HepG2 (cell line): ENCODE data around the gene GPR137. TPM values are rescaled to one million over a fixed set of nuclear protein-coding genes. Genes with fewer than 3 reads are reported as not detected.
A peak's percentile ranks its signal among the peaks of the same experiment; 100 is the strongest.

Source experiments
- FOSL2 ChIP-seq: sonication (generic); formaldehyde crosslinking; IDR thresholded peaks from 2 replicates; pipeline ENCODE4 v1.4.0; 2020; ENCODE audit warnings: missing genetic modification reagents
- FOXM1 ChIP-seq: sonication (generic); formaldehyde crosslinking; IDR thresholded peaks from 2 replicates; pipeline ENCODE4 v1.5.0; 2020; ENCODE audit warnings: missing genetic modification reagents
- GABPA ChIP-seq, 2 experiments: IDR thresholded peaks; 2 replicates each; pipeline ENCODE4 v1.6.1; 2011 to 2016; ENCODE audit warnings: low read depth in 2 of 2, low read length in 1 of 2, missing biosample characterization in 1 of 2, missing genetic modification characterization in 1 of 2
- KLF6 ChIP-seq: IDR thresholded peaks from 2 replicates; pipeline ENCODE4 v1.8.0; 2016; ENCODE audit warnings: missing biosample characterization, missing genetic modification reagents
- NR3C1 ChIP-seq: sonication (generic); formaldehyde crosslinking; IDR thresholded peaks from 2 replicates; pipeline ENCODE4 v1.4.0; 2020; ENCODE audit warnings: missing genetic modification reagents
- RARG ChIP-seq: sonication (generic); formaldehyde crosslinking; IDR thresholded peaks from 2 replicates; pipeline ENCODE4 v1.4.0; 2020; ENCODE audit warnings: low read depth, mild to moderate bottlenecking, missing genetic modification reagents
- SOX5 ChIP-seq: IDR thresholded peaks from 2 replicates; pipeline ENCODE4 v1.6.1; 2016; ENCODE audit warnings: borderline replicate concordance
- ZBTB7B ChIP-seq: sonication (generic); formaldehyde crosslinking; IDR thresholded peaks from 2 replicates; pipeline ENCODE4 v1.4.0; 2020; ENCODE audit warnings: missing genetic modification reagents
- ZNF20 ChIP-seq: sonication (generic); formaldehyde crosslinking; IDR thresholded peaks from 2 replicates; pipeline ENCODE4 v1.4.0; 2020; ENCODE audit warnings: mild to moderate bottlenecking, moderate library complexity, missing genetic modification reagents
- ZNF33B ChIP-seq: sonication (generic); formaldehyde crosslinking; IDR thresholded peaks from 2 replicates; pipeline ENCODE4 v1.5.1; 2020; ENCODE audit warnings: mild to moderate bottlenecking, missing genetic modification reagents
- ZNF484 ChIP-seq: sonication (generic); formaldehyde crosslinking; IDR thresholded peaks from 2 replicates; pipeline ENCODE4 v1.5.1; 2020; ENCODE audit warnings: mild to moderate bottlenecking, low read depth, missing genetic modification reagents, borderline replicate concordance
- ZNF616 ChIP-seq: sonication (generic); formaldehyde crosslinking; IDR thresholded peaks from 2 replicates; pipeline ENCODE4 v1.5.0; 2020; ENCODE audit warnings: low read depth, mild to moderate bottlenecking, missing genetic modification reagents
- ZNF713 ChIP-seq: sonication (generic); formaldehyde crosslinking; IDR thresholded peaks from 2 replicates; pipeline ENCODE4 v1.4.0; 2020; ENCODE audit warnings: mild to moderate bottlenecking, missing genetic modification reagents
- ZNF773 ChIP-seq: sonication (generic); formaldehyde crosslinking; IDR thresholded peaks from 2 replicates; pipeline ENCODE4 v1.4.0; 2020; ENCODE audit warnings: missing genetic modification reagents, borderline replicate concordance
- polyA plus RNA-seq, 8 experiments: library from polyadenylated mRNA; depleted of rRNA in 3 of 8; stranded (reverse) in 7 of 8; unstranded in 1 of 8; fragments of >200 nt; fragmentation: Illumina TruSeq in 4 of 8; extraction: Trizol in 4 of 8; gene quantifications; 2 replicates each; pipeline versions ENCODE4 v1.2.1 to v1.2.3, GENCODE V29; 2011 to 2016; ENCODE audit warnings: low read depth in 4 of 8, missing spikeins in 1 of 8, mixed read lengths in 1 of 8; ENCODE audit not compliant: insufficient read depth in 1 of 8
- total RNA-seq, 5 experiments: library from RNA; depleted of rRNA; stranded (reverse); fragments of >200 nt; fragmentation: Illumina TruSeq; extraction: Trizol; gene quantifications; 2 replicates each; pipeline ENCODE4 v1.2.3, GENCODE V29; 2016; ENCODE audit warnings: low read depth in 1 of 5
- TF ChIP-seq, protein P1 (sequence below): sonication (generic); formaldehyde crosslinking; IDR thresholded peaks from 2 replicates; pipeline ENCODE4 v1.5.0; 2020; ENCODE audit warnings: missing genetic modification reagents
- TF ChIP-seq, protein P2 (sequence below): sonication (generic); formaldehyde crosslinking; IDR thresholded peaks from 2 replicates; pipeline ENCODE4 v1.8.1; 2023; ENCODE audit warnings: mild to moderate bottlenecking, inconsistent platforms, moderate library complexity, missing genetic modification reagents, borderline replicate concordance
- TF ChIP-seq, protein P3 (sequence below): sonication (generic); formaldehyde crosslinking; IDR thresholded peaks from 2 replicates; pipeline ENCODE4 v1.5.1; 2020; ENCODE audit warnings: missing genetic modification reagents, mild to moderate bottlenecking, borderline replicate concordance
- TF ChIP-seq, protein P4 (sequence below): sonication (generic); formaldehyde crosslinking; IDR thresholded peaks from 2 replicates; pipeline ENCODE4 v1.8.0; 2022; ENCODE audit warnings: missing genetic modification reagents, mild to moderate bottlenecking, inconsistent platforms, borderline replicate concordance
- TF ChIP-seq, protein P5 (sequence below): sonication (generic); formaldehyde crosslinking; conservative IDR thresholded peaks from 2 replicates; pipeline ENCODE4 v1.8.0; 2022; ENCODE audit warnings: low read depth, missing genetic modification reagents
- TF ChIP-seq, protein P6 (sequence below): sonication (generic); formaldehyde crosslinking; IDR thresholded peaks from 2 replicates; pipeline ENCODE4 v1.4.0; 2020; ENCODE audit warnings: mild to moderate bottlenecking, missing genetic modification reagents

The GPR137 gene
- total and polyA plus RNA-seq, 2 of the 13 experiments (the other 11 are each of a cell fraction or from before 2014, with no cell fraction given): 8.5 to 13.2 TPM

DNA sequence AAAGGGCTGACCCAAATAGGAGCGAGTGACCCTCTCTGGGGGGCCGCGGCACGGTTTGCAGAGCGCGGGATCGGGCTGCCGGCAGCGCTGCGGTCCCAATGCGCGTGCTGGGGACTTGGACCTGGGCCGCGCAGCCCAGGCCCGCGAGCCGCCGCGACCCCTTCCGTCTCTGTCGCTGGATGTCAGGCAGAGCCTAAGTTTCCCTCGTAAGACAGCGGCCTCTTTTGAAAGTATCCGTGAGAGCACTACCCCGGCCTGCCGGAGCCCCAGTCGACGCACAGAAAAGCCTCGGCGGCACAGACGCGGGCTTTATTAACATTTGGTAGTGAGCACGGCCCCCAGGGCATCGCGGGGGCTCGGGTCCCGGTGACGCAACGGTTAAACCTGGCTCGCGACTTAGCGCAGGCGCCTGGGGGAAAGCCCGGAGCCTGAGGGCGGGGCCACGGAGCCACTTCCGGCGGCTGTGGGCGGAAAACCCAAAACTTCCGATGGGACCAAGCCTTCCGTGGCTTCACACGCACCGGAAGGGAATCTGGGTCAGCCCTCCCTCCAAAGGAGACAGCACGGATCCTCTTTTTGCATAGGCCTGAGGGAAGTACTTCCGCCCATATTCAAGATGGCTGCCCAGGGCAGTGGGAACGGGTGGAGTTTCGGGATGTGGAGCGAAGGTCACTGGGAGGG is 16.0 kb upstream of the GPR137 start (continued):
- TF ChIP-seq, protein P1, sequence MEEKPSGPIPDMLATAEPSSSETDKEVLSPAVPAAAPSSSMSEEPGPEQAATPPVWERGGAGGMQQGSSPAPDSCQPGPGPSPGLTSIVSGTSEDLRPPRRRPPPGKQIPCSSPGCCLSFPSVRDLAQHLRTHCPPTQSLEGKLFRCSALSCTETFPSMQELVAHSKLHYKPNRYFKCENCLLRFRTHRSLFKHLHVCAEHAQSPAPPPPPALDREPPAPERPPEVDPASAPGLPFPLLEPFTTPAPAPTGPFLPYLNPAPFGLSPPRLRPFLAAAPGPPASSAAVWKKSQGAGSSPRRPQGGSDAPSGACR (CRISPR knock-in tag): peak; percentile 49
- peak; percentile 53; the same call in 1 of the 2 replicates for TF ChIP-seq FOSL2 (CRISPR knock-in tag)
- TF ChIP-seq, protein P2, sequence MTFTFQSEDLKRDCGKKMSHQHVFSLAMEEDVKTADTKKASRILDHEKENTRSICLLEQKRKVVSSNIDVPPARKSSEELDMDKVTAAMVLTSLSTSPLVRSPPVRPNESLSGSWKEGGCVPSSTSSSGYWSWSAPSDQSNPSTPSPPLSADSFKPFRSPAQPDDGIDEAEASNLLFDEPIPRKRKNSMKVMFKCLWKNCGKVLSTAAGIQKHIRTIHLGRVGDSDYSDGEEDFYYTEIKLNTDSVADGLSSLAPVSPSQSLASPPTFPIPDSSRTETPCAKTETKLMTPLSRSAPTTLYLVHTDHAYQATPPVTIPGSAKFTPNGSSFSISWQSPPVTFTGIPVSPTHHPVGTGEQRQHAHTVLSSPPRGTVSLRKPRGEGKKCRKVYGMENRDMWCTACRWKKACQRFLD: no peak
- no peak for TF ChIP-seq ZNF20 (CRISPR knock-in tag)
- TF ChIP-seq NR3C1 (CRISPR knock-in tag): no peak
- TF ChIP-seq, protein P3, sequence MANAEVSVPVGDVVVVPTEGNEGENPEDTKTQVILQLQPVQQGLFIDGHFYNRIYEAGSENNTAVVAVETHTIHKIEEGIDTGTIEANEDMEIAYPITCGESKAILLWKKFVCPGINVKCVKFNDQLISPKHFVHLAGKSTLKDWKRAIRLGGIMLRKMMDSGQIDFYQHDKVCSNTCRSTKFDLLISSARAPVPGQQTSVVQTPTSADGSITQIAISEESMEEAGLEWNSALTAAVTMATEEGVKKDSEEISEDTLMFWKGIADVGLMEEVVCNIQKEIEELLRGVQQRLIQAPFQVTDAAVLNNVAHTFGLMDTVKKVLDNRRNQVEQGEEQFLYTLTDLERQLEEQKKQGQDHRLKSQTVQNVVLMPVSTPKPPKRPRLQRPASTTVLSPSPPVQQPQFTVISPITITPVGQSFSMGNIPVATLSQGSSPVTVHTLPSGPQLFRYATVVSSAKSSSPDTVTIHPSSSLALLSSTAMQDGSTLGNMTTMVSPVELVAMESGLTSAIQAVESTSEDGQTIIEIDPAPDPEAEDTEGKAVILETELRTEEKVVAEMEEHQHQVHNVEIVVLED (CRISPR knock-in tag): peak; percentile 90
- TF ChIP-seq, protein P4, sequence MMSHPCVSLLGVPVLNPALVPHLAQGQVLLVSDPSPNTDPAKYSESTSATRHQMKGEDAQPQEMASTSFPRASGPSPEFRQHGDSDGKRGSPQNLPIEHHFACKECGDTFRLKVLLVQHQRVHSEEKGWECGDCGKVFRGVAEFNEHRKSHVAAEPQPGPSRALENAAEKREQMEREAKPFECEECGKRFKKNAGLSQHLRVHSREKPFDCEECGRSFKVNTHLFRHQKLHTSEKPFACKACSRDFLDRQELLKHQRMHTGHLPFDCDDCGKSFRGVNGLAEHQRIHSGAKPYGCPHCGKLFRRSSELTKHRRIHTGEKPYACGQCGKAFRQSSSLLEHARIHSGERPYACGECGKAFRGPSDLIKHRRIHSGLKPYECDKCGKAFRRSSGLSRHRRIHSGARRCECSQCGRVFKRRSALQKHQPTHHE (CRISPR knock-in tag): peak; percentile 23; the same call in 1 of the 2 replicates
- TF ChIP-seq, protein P5, sequence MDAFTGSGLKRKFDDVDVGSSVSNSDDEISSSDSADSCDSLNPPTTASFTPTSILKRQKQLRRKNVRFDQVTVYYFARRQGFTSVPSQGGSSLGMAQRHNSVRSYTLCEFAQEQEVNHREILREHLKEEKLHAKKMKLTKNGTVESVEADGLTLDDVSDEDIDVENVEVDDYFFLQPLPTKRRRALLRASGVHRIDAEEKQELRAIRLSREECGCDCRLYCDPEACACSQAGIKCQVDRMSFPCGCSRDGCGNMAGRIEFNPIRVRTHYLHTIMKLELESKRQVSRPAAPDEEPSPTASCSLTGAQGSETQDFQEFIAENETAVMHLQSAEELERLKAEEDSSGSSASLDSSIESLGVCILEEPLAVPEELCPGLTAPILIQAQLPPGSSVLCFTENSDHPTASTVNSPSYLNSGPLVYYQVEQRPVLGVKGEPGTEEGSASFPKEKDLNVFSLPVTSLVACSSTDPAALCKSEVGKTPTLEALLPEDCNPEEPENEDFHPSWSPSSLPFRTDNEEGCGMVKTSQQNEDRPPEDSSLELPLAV: no peak
- peak; percentile 40; the same call in 1 of the 2 replicates for TF ChIP-seq SOX5
- no peak for TF ChIP-seq ZNF484
- TF ChIP-seq GABPA (IDR thresholded peaks at IDR 0.05; ENCODE audit: low read depth, low read length): peak; percentile 99
- TF ChIP-seq GABPA (CRISPR knock-in tag; IDR thresholded peaks at IDR 0.05; ENCODE audit: low read depth): peak; percentile 98
- TF ChIP-seq RARG (CRISPR knock-in tag): no peak
- TF ChIP-seq KLF6 (CRISPR knock-in tag): peak; percentile 79
- TF ChIP-seq ZNF773 (CRISPR knock-in tag): no peak
- no peak for TF ChIP-seq ZNF33B (CRISPR knock-in tag)
- TF ChIP-seq, protein P6, sequence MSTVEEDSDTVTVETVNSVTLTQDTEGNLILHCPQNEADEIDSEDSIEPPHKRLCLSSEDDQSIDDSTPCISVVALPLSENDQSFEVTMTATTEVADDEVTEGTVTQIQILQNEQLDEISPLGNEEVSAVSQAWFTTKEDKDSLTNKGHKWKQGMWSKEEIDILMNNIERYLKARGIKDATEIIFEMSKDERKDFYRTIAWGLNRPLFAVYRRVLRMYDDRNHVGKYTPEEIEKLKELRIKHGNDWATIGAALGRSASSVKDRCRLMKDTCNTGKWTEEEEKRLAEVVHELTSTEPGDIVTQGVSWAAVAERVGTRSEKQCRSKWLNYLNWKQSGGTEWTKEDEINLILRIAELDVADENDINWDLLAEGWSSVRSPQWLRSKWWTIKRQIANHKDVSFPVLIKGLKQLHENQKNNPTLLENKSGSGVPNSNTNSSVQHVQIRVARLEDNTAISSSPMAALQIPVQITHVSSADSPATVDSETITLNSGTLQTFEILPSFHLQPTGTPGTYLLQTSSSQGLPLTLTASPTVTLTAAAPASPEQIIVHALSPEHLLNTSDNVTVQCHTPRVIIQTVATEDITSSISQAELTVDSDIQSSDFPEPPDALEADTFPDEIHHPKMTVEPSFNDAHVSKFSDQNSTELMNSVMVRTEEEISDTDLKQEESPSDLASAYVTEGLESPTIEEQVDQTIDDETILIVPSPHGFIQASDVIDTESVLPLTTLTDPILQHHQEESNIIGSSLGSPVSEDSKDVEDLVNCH: no peak
- peak; percentile 79 for TF ChIP-seq ZBTB7B (CRISPR knock-in tag)
- TF ChIP-seq ZNF713: no peak
- no peak for TF ChIP-seq ZNF616
- TF ChIP-seq FOXM1 (CRISPR knock-in tag): no peak
